HEK293 (cell line): ENCODE data around the gene ZBTB25.

Experiments used
- CTCF ChIA-PET: fragments of 350-600 bp; formaldehyde crosslinking; extraction: SDS; loops from one replicate; lab custom pipeline; 2021; ENCODE audit warnings: antibody characterized with exemption; lab: Yijun Ruan, JAX
- POLR2A ChIA-PET: fragments of 300-600 bp; formaldehyde crosslinking; extraction: SDS; loops from one replicate; lab custom pipeline; 2020; ENCODE audit warnings: antibody characterized with exemption, inconsistent platforms; lab: Yijun Ruan, JAX
- H3K27ac ChIP-seq: fragments of 200-500 bp; sonication (Bioruptor generic); 2 replicates; pipeline ENCODE4 v1.5.1; 2014; ENCODE audit warnings: low read depth, low read length, control low read depth, inconsistent platforms; ENCODE audit errors: extremely low read depth
- H3K36me3 ChIP-seq, 2 experiments: fragments of 200-500 bp in 1 of 2; sonication (Bioruptor generic) in 1 of 2; 1 replicate in 1 of 2; 2 replicates in 1 of 2; pipeline ENCODE4 v1.5.1; 2014 to 2017; ENCODE audit warnings: inconsistent platforms in 2 of 2, low read length in 2 of 2; ENCODE audit not compliant: control insufficient read depth in 2 of 2, insufficient read depth in 1 of 2
- H3K4me1 ChIP-seq: fragments of 200-500 bp; sonication (Bioruptor generic); 2 replicates; pipeline ENCODE4 v1.5.1; 2014; ENCODE audit warnings: mild to moderate bottlenecking, low read length, inconsistent platforms; ENCODE audit not compliant: control insufficient read depth, insufficient read depth
- H3K4me3 ChIP-seq: 2 replicates; pipeline ENCODE4 v1.5.1; 2011; ENCODE audit warnings: low read depth, mild to moderate bottlenecking, control low read depth, low read length, moderate library complexity
- H3K9me3 ChIP-seq: fragments of 200-500 bp; sonication (Bioruptor generic); 2 replicates; pipeline ENCODE4 v1.5.1; 2014; ENCODE audit warnings: low read depth, low read length, inconsistent platforms; ENCODE audit not compliant: control insufficient read depth, insufficient read depth
- KLF9 ChIP-seq: fragments of 450-650 bp; formaldehyde crosslinking; IDR thresholded peaks from 2 replicates; pipeline ENCODE4 v1.5.1; 2016; ENCODE audit warnings: missing biosample characterization, missing genetic modification characterization, low read depth
- RBAK ChIP-seq: fragments of 450-650 bp; formaldehyde crosslinking; IDR thresholded peaks from 2 replicates; pipeline ENCODE4 v1.5.1; 2016; ENCODE audit warnings: missing biosample characterization, missing genetic modification characterization
- ZNF211 ChIP-seq: fragments of 450-650 bp; formaldehyde crosslinking; IDR thresholded peaks from 2 replicates; pipeline ENCODE4 v1.5.1; 2016; ENCODE audit warnings: low read depth, missing biosample characterization, missing genetic modification characterization
- ZNF221 ChIP-seq: fragments of 450-650 bp; formaldehyde crosslinking; IDR thresholded peaks from 2 replicates; pipeline ENCODE4 v1.5.1; 2017; ENCODE audit warnings: missing biosample characterization, missing genetic modification characterization, borderline replicate concordance
- ZNF311 ChIP-seq: fragments of 450-650 bp; formaldehyde crosslinking; IDR thresholded peaks from 2 replicates; pipeline ENCODE4 v1.5.1; 2017; ENCODE audit warnings: missing biosample characterization, missing genetic modification characterization, borderline replicate concordance
- ZNF335 ChIP-seq: fragments of 450-650 bp; formaldehyde crosslinking; conservative IDR thresholded peaks from 2 replicates; pipeline ENCODE4 v1.5.1; 2016; ENCODE audit warnings: missing biosample characterization, missing genetic modification characterization
- ZNF404 ChIP-seq: fragments of 450-650 bp; formaldehyde crosslinking; IDR thresholded peaks from 2 replicates; pipeline ENCODE4 v1.5.1; 2017; ENCODE audit warnings: missing biosample characterization, missing genetic modification characterization
- ZNF664 ChIP-seq: fragments of 450-650 bp; formaldehyde crosslinking; IDR thresholded peaks from 2 replicates; pipeline ENCODE4 v1.5.1; 2016; ENCODE audit warnings: missing biosample characterization, missing genetic modification characterization
- ZNF701 ChIP-seq: fragments of 450-650 bp; formaldehyde crosslinking; IDR thresholded peaks from 2 replicates; pipeline ENCODE4 v1.5.1; 2016; ENCODE audit warnings: missing biosample characterization, missing genetic modification characterization
- TF ChIP-seq, protein P1 (sequence below): fragments of 450-650 bp; formaldehyde crosslinking; IDR thresholded peaks from 2 replicates; pipeline ENCODE4 v1.5.1; 2016; ENCODE audit warnings: missing biosample characterization, missing genetic modification characterization, low read depth
- TF ChIP-seq, protein P2 (sequence below): fragments of 450-650 bp; formaldehyde crosslinking; IDR thresholded peaks from 2 replicates; pipeline ENCODE4 v1.5.1; 2016; ENCODE audit warnings: missing biosample characterization, missing genetic modification characterization
- TF ChIP-seq, protein P3 (sequence below): fragments of 450-650 bp; formaldehyde crosslinking; IDR thresholded peaks from 2 replicates; pipeline ENCODE4 v1.5.1; 2016; ENCODE audit warnings: missing biosample characterization, missing genetic modification characterization
- TF ChIP-seq, protein P4 (sequence below): sonication (generic); formaldehyde crosslinking; IDR thresholded peaks from 2 replicates; pipeline ENCODE4 v1.8.1; 2022; ENCODE audit warnings: mild to moderate bottlenecking, moderate library complexity, missing genetic modification reagents
- TF ChIP-seq, protein P5 (sequence below): fragments of 450-650 bp; formaldehyde crosslinking; optimal IDR thresholded peaks from 2 replicates; pipeline ENCODE3; 2016; ENCODE audit warnings: missing biosample characterization, mild to moderate bottlenecking, missing genetic modification characterization
- TF ChIP-seq, protein P6 (sequence below): IDR thresholded peaks from 2 replicates; pipeline ENCODE4 v1.6.1; 2011; ENCODE audit warnings: mild to moderate bottlenecking, low read depth, low read length, borderline replicate concordance

ZBTB25 gene

DNA sequence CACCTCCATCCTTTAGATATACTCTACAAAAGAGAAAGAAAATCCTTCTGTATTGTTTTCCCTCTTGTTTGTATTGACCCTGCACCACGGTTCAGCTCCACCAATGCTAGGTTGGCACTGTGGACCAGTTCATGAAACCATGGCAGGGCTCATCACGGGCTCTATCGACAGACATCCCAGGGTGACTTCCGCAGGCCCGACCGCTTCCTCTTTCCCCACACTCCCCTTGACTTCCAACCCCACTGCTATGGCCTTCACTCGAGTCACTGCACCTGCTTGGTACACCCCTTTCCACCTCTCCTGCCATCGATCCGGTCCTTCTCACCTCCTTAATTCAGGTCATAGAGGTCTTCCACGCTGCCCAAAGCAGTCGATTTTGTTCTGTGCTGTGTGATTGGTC is 59.5 kb downstream of the ZBTB25 start (continued):
- TF ChIP-seq, protein P1, sequence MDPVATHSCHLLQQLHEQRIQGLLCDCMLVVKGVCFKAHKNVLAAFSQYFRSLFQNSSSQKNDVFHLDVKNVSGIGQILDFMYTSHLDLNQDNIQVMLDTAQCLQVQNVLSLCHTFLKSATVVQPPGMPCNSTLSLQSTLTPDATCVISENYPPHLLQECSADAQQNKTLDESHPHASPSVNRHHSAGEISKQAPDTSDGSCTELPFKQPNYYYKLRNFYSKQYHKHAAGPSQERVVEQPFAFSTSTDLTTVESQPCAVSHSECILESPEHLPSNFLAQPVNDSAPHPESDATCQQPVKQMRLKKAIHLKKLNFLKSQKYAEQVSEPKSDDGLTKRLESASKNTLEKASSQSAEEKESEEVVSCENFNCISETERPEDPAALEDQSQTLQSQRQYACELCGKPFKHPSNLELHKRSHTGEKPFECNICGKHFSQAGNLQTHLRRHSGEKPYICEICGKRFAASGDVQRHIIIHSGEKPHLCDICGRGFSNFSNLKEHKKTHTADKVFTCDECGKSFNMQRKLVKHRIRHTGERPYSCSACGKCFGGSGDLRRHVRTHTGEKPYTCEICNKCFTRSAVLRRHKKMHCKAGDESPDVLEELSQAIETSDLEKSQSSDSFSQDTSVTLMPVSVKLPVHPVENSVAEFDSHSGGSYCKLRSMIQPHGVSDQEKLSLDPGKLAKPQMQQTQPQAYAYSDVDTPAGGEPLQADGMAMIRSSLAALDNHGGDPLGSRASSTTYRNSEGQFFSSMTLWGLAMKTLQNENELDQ (tag by site-specific recombination) = no peak

DNA sequence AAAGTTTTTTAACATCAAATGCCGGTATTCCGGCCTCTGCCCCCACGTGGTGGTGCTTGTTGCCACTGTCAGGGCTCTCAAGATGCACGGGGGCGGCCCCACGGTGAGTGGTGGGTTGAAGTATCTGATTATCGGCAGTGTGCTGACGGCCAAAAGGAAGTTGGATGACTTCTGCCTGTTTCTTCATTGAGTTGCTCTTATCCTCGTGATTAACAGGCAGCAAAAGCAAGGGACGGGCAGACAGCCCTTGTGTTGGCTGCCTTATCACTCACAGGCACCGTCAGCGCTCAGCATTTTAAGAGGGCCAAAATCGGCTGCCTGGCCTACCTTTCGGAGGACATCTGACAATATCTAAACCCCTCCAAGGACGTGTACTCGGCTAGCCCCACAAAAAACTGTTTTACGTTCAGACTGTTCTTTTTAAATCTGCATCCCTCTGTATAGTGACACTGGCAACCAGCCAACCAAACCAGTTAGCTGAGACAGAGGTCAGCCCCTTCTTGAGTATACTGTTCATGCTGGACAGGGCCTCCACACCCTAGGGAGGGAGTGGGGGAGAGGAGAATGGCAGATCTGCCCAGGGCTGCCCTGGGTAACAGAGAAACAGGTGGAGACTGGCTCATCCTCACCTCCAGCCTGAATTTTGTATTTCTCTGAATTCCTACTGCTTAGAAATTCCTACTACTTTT is 61.2 kb downstream of the ZBTB25 start:
- Histone ChIP-seq H3K9me3 (no peaks in the 10 kb centered on the region), H3K4me3 (no peak overlapping the region), H3K4me1 (no peaks in the 10 kb centered on the region), H3K27ac (no peak overlapping the region), H3K36me3 (peaks cover 49 to 92% of the 10 kb centered on the region in 2 experiments)
- ChIA-PET CTCF (interaction anchor here (0.6 to 1.8 kb wide), 2 partner anchors 12 to 13 kb away, joined by 3 to 8 read pairs; no protein-coding TSS in a partner anchor), POLR2A (no interaction called here)
- TF ChIP-seq, protein P2, sequence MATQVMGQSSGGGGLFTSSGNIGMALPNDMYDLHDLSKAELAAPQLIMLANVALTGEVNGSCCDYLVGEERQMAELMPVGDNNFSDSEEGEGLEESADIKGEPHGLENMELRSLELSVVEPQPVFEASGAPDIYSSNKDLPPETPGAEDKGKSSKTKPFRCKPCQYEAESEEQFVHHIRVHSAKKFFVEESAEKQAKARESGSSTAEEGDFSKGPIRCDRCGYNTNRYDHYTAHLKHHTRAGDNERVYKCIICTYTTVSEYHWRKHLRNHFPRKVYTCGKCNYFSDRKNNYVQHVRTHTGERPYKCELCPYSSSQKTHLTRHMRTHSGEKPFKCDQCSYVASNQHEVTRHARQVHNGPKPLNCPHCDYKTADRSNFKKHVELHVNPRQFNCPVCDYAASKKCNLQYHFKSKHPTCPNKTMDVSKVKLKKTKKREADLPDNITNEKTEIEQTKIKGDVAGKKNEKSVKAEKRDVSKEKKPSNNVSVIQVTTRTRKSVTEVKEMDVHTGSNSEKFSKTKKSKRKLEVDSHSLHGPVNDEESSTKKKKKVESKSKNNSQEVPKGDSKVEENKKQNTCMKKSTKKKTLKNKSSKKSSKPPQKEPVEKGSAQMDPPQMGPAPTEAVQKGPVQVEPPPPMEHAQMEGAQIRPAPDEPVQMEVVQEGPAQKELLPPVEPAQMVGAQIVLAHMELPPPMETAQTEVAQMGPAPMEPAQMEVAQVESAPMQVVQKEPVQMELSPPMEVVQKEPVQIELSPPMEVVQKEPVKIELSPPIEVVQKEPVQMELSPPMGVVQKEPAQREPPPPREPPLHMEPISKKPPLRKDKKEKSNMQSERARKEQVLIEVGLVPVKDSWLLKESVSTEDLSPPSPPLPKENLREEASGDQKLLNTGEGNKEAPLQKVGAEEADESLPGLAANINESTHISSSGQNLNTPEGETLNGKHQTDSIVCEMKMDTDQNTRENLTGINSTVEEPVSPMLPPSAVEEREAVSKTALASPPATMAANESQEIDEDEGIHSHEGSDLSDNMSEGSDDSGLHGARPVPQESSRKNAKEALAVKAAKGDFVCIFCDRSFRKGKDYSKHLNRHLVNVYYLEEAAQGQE = peak; percentile 48; the same call in 1 of the 2 replicates
- no peak for TF ChIP-seq KLF9

DNA sequence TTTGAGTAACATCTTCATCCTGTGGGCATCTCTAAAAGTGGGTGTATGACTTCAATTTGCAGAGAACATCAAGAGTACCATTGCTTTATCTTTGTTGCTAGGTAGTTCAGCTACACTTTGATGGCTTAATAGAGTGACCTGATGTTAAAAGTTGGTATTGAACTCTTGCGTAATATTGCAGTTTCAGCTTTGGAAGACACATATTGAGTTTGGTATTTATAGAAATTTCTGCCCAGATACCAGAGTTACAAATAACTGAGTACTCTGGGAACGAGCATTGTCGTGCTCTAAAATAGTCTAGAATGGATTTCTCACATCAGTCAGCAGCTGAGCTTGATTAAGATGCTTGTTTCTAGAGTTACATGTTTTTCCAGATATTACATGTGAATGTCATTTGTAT is 63.1 kb downstream of the ZBTB25 start:
- no peaks in the 10 kb centered on the region for H3K9me3 ChIP-seq
- H3K4me1 ChIP-seq = no peaks in the 10 kb centered on the region
- TF ChIP-seq, protein P3, sequence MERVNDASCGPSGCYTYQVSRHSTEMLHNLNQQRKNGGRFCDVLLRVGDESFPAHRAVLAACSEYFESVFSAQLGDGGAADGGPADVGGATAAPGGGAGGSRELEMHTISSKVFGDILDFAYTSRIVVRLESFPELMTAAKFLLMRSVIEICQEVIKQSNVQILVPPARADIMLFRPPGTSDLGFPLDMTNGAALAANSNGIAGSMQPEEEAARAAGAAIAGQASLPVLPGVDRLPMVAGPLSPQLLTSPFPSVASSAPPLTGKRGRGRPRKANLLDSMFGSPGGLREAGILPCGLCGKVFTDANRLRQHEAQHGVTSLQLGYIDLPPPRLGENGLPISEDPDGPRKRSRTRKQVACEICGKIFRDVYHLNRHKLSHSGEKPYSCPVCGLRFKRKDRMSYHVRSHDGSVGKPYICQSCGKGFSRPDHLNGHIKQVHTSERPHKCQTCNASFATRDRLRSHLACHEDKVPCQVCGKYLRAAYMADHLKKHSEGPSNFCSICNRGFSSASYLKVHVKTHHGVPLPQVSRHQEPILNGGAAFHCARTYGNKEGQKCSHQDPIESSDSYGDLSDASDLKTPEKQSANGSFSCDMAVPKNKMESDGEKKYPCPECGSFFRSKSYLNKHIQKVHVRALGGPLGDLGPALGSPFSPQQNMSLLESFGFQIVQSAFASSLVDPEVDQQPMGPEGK = no peak
- H3K4me3 ChIP-seq = no peak overlapping the region
- H3K27ac ChIP-seq = no peak overlapping the region
- CTCF ChIA-PET = interaction anchor here (1.4 kb wide), 1 partner anchor 9 kb away, joined by 6 read pairs; no protein-coding TSS in a partner anchor
- POLR2A ChIA-PET = no interaction called here
- peaks cover 50 to 97% of the 10 kb centered on the region in 2 experiments for H3K36me3 ChIP-seq

DNA sequence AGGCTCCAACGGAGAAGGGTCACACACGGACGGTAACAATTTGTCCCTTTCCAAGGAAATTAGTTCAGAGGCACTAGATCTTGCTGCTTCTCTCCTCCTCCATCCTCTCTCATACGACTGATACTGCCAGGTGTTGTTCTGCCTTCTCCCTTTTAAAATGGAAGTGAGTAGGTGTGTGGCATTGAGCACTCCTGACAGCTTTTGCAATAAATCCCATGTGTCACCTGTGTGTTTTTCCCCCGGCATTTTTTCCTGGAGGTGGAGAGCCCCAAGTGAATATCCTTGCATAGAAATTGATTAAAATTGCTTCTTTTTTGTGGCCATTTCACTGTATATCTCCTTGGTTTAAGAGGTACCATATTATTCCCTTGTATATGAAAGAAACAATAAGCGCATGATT is 64.5 kb downstream of the ZBTB25 start:
- CTCF ChIA-PET = interaction anchor here (0.6 to 1.1 kb wide), 2 partner anchors 9 to 214 kb away, joined by 3 to 4 read pairs; no protein-coding TSS in a partner anchor
- Histone ChIP-seq H3K9me3 (no peaks in the 10 kb centered on the region), H3K4me1 (no peaks in the 10 kb centered on the region), H3K27ac (no peak overlapping the region), H3K4me3 (no peak overlapping the region), H3K36me3 (peaks cover 62 to 95% of the 10 kb centered on the region in 2 experiments)
- POLR2A ChIA-PET = interaction anchor here (0.5 kb wide), 1 partner anchor 43 kb away, joined by 3 read pairs; no protein-coding TSS in a partner anchor
- TF ChIP-seq ZNF311 (tag by site-specific recombination) = no peak
- TF ChIP-seq, protein P4, sequence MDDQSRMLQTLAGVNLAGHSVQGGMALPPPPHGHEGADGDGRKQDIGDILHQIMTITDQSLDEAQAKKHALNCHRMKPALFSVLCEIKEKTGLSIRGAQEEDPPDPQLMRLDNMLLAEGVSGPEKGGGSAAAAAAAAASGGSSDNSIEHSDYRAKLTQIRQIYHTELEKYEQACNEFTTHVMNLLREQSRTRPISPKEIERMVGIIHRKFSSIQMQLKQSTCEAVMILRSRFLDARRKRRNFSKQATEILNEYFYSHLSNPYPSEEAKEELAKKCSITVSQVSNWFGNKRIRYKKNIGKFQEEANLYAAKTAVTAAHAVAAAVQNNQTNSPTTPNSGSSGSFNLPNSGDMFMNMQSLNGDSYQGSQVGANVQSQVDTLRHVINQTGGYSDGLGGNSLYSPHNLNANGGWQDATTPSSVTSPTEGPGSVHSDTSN (CRISPR knock-in tag) = no peak
- TF ChIP-seq ZNF404 (tag by site-specific recombination) = no peak
- TF ChIP-seq ZNF211 (tag by site-specific recombination) = no peak
- TF ChIP-seq, protein P5, sequence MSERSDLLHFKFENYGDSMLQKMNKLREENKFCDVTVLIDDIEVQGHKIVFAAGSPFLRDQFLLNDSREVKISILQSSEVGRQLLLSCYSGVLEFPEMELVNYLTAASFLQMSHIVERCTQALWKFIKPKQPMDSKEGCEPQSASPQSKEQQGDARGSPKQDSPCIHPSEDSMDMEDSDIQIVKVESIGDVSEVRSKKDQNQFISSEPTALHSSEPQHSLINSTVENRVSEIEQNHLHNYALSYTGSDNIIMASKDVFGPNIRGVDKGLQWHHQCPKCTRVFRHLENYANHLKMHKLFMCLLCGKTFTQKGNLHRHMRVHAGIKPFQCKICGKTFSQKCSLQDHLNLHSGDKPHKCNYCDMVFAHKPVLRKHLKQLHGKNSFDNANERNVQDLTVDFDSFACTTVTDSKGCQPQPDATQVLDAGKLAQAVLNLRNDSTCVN = no peak
- no peak for TF ChIP-seq ZNF221
- no peak for TF ChIP-seq ZNF335 (tag by site-specific recombination)
- no peak for TF ChIP-seq ZNF664 (tag by site-specific recombination)
- TF ChIP-seq ZNF701 (tag by site-specific recombination) = no peak
- TF ChIP-seq, protein P6, sequence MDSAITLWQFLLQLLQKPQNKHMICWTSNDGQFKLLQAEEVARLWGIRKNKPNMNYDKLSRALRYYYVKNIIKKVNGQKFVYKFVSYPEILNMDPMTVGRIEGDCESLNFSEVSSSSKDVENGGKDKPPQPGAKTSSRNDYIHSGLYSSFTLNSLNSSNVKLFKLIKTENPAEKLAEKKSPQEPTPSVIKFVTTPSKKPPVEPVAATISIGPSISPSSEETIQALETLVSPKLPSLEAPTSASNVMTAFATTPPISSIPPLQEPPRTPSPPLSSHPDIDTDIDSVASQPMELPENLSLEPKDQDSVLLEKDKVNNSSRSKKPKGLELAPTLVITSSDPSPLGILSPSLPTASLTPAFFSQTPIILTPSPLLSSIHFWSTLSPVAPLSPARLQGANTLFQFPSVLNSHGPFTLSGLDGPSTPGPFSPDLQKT = no peak
- no peak for TF ChIP-seq RBAK
